Testis (tissue), 2 donors: ENCODE results near the gene IL1RL1.

ENCODE experiments used
- POLR2A ChIP-seq: fragments of 450-650 bp; IDR thresholded peaks from one replicate; pipeline ENCODE4 v1.6.1; 2017; ENCODE audit warnings: antibody characterized with exemption, mild to moderate bottlenecking, moderate library complexity
- TF ChIP-seq, protein P1 (sequence below), 3 experiments: fragments of 450-650 bp in 2 of 3; fragments of 200-600 bp in 1 of 3; sonication (generic) in 1 of 3; IDR thresholded peaks; one replicate each; pipeline ENCODE4 v1.5.1; 2016 to 2019; ENCODE audit warnings: antibody characterized with exemption in 3 of 3, mild to moderate bottlenecking in 2 of 3, moderate library complexity in 1 of 3

DNA sequence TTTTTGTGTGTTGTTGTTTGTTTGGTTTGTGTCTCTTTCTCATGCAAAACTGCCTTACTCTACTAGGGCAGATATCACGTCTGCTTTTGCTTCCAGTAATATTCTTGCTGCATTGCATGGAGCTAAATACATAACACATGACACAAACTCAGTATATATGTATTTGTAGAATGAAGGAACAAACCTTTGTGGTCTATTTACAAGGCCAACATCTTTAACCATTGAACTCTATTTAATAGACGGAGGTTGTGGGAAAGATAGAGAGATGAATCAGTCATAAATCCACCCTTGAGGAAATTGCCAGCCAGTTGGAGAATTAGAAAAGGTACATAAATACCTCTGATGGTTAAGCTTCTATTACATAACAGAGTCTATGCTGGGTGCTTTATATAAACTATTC is 26.0 kb upstream of the IL1RL1 start:
- TF ChIP-seq, protein P1, sequence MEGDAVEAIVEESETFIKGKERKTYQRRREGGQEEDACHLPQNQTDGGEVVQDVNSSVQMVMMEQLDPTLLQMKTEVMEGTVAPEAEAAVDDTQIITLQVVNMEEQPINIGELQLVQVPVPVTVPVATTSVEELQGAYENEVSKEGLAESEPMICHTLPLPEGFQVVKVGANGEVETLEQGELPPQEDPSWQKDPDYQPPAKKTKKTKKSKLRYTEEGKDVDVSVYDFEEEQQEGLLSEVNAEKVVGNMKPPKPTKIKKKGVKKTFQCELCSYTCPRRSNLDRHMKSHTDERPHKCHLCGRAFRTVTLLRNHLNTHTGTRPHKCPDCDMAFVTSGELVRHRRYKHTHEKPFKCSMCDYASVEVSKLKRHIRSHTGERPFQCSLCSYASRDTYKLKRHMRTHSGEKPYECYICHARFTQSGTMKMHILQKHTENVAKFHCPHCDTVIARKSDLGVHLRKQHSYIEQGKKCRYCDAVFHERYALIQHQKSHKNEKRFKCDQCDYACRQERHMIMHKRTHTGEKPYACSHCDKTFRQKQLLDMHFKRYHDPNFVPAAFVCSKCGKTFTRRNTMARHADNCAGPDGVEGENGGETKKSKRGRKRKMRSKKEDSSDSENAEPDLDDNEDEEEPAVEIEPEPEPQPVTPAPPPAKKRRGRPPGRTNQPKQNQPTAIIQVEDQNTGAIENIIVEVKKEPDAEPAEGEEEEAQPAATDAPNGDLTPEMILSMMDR (IDR thresholded peaks at IDR 0.05) = no peak
- TF ChIP-seq POLR2A = no peak
